Nephron progenitor cell (in vitro differentiated cells): ENCODE measurements around the gene NKTR.

Experiments
- DNase-seq: peaks from one replicate; pipeline ENCODE4 v3.0.0; 2021
- H3K27ac Mint-ChIP-seq: 2 replicates; pipeline ENCODE4 v1.8.0; 2021; ENCODE audit warnings: mild to moderate bottlenecking, moderate library complexity, mixed read lengths
- H3K27me3 Mint-ChIP-seq: 2 replicates; pipeline ENCODE4 v1.8.0; 2021; ENCODE audit warnings: mild to moderate bottlenecking, low read depth, mixed read lengths; ENCODE audit not compliant: poor library complexity
- H3K36me3 Mint-ChIP-seq: 2 replicates; pipeline ENCODE4 v1.8.0; 2021; ENCODE audit warnings: low read depth, mixed read lengths
- H3K4me1 Mint-ChIP-seq: 2 replicates; pipeline ENCODE4 v1.8.0; 2021; ENCODE audit warnings: mixed read lengths
- H3K4me3 Mint-ChIP-seq: 2 replicates; pipeline ENCODE4 v1.8.0; 2021; ENCODE audit warnings: mild to moderate bottlenecking, moderate library complexity, mixed read lengths
- H3K9me3 Mint-ChIP-seq: 2 replicates; pipeline ENCODE4 v1.8.0; 2021; ENCODE audit warnings: mild to moderate bottlenecking, moderate library complexity, mixed read lengths
- TF ChIP-seq, protein P1 (sequence below): fragments of 200-600 bp; sonication (generic); IDR thresholded peaks from 2 replicates; pipeline ENCODE4 v1.5.0; 2021; ENCODE audit warnings: antibody characterized with exemption

The NKTR gene

DNA sequence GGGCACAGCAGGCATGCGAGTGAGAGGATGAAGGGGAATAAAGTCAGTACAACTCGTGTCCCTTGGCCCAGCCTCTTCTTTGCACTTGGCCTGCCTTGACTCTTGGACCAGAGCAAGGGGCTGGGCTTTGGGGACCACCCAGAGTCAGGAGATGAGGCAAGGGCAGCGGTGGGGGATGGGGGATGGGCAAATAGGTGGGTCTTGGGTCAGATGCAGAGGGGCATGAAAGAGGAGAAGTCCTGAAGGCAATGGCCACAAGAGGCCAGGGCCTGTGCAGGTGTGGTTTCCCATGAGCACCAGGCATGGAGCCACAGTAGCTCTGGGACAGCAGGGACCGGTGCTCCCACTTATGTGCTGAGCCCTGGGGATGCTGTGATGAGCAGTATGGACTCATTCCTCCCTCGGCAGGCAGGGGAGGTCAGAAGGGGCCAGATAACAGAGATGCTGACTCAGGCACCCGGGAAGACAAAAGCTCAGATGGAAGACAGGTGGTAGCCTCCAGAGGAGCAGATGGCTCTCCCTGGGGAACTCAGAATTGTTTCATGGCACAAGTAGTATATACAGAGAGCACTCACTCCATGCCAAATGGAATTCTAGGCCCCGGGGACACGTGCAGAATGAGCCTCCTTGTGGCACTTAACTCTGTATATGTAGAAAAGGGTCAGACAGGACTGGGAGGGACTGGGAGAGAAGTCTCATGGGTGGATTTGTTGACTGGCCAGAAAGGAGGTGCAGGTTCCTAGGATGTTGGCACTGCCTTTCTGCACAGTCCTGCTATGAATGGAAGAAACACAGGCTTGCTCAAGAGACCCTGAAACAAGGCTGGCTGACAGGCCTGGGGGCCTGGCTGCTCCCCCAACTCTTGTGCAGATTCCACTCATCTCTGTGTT, 67.3 kb downstream of the NKTR start:
- peaks cover 15% of the 10 kb centered on the region for H3K4me1 Mint-ChIP-seq
- no peaks in the 10 kb centered on the region for H3K36me3 Mint-ChIP-seq
- no peak overlapping the region for H3K4me3 Mint-ChIP-seq
- H3K27me3 Mint-ChIP-seq, result no peaks in the 10 kb centered on the region
- DNase-seq, result no peak
- no peak overlapping the region for H3K27ac Mint-ChIP-seq
- peaks cover 8% of the 10 kb centered on the region for H3K9me3 Mint-ChIP-seq
- TF ChIP-seq, protein P1, sequence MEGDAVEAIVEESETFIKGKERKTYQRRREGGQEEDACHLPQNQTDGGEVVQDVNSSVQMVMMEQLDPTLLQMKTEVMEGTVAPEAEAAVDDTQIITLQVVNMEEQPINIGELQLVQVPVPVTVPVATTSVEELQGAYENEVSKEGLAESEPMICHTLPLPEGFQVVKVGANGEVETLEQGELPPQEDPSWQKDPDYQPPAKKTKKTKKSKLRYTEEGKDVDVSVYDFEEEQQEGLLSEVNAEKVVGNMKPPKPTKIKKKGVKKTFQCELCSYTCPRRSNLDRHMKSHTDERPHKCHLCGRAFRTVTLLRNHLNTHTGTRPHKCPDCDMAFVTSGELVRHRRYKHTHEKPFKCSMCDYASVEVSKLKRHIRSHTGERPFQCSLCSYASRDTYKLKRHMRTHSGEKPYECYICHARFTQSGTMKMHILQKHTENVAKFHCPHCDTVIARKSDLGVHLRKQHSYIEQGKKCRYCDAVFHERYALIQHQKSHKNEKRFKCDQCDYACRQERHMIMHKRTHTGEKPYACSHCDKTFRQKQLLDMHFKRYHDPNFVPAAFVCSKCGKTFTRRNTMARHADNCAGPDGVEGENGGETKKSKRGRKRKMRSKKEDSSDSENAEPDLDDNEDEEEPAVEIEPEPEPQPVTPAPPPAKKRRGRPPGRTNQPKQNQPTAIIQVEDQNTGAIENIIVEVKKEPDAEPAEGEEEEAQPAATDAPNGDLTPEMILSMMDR, result no peak

DNA sequence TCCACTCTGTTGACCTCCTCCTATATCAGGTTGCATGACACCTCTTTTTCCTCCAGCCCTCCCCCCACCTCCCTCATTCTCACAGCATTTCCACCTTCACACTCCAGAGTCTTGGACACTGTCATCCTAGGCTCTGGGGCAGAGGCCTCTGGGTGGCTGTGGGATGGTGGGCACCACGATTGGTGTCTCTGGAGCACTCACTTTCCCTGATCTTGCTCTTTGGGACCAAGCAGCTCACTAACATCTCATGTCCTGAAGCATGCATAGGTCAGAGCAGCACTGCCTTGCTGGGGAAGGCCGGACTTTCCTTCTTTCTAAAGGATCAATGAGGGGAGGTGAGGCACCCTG, 67.9 kb downstream of the NKTR start:
- Mint-ChIP-seq H3K27ac (no peak overlapping the region), H3K27me3 (no peaks in the 10 kb centered on the region), H3K36me3 (no peaks in the 10 kb centered on the region), H3K4me1 (peaks cover 15% of the 10 kb centered on the region), H3K9me3 (peaks cover 8% of the 10 kb centered on the region), H3K4me3 (no peak overlapping the region)
- no peak for DNase-seq
- TF ChIP-seq, protein P1, result no peak

DNA sequence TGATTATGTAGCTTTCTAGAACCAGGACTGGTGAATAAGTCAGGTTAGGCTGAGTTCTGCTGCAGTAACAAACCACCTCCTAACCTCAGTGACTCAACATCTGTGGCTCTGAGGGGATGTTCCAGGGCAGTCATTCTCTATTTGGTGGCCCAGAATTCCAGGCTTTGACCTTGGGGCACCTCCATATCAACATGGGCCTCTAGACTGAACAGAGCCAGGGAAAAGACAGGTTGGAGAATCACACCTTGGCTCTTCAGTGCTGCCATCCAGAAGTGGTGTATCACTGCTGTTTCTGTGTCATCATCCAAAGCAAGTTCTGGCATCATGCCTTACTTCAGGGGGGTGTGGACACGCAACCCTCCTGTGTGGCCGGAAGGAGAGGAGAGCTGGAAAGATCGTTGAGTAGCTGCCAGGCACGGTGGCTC, 68.3 kb downstream of the NKTR start:
- Mint-ChIP-seq H3K27ac (no peak overlapping the region), H3K9me3 (peaks cover 8% of the 10 kb centered on the region), H3K4me3 (no peak overlapping the region), H3K36me3 (no peaks in the 10 kb centered on the region), H3K27me3 (no peaks in the 10 kb centered on the region), H3K4me1 (peaks cover 15% of the 10 kb centered on the region)
- TF ChIP-seq, protein P1, result no peak
- no peak for DNase-seq

DNA sequence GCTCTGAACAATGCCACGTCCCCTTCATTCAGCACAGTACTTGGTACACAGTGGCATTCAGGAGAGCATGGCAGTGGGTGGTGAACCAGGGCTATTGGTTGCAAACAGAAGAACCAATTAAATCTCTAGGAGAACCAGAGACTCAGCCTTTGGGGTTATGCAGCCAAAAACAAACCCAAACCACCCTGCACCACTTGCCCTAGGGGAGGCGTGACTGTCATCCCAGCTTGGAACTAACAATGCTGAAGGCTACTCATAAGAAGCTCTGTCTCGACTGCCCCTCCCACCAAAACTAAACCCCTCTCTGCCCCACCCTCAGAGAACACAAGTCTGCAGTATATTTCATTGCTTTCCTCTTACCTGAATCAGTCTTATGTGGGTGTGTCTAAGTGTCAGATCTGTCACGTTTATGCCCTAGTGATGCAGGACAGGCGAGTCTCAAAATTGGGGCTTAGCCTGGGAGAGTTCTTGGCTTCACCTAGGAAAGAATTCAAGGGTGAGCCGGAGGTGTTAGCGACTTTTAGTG, 69.6 kb downstream of the NKTR start:
- Mint-ChIP-seq H3K27ac (no peak overlapping the region), H3K4me1 (peaks cover 15% of the 10 kb centered on the region), H3K36me3 (no peaks in the 10 kb centered on the region), H3K9me3 (peaks cover 8% of the 10 kb centered on the region), H3K4me3 (no peak overlapping the region), H3K27me3 (no peaks in the 10 kb centered on the region)
- TF ChIP-seq, protein P1, result no peak
- DNase-seq, result no peak

DNA sequence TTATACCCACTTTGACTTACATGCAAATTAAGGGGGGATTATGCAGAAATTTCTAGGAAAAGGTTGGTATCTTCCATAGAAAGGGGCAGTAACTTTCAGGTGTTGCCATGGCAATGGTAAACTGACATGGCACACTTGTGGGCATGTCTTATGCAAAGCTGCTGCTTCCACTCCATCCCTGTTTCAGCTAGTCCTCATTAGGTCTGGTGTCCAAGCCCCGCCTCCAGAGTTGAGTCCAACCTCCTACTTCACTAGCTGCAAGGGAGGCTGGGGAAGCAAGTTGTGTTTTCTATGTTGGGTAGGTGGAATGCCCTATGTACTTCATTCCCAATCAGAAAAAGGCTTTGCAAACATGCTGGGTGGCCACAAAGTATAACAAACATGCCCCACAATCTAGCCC, 70.2 kb downstream of the NKTR start:
- Mint-ChIP-seq H3K27ac (no peak overlapping the region), H3K4me1 (peaks cover 15% of the 10 kb centered on the region), H3K36me3 (no peaks in the 10 kb centered on the region), H3K27me3 (no peaks in the 10 kb centered on the region), H3K4me3 (no peak overlapping the region), H3K9me3 (peaks cover 8% of the 10 kb centered on the region)
- no peak for DNase-seq
- TF ChIP-seq, protein P1, result no peak

DNA sequence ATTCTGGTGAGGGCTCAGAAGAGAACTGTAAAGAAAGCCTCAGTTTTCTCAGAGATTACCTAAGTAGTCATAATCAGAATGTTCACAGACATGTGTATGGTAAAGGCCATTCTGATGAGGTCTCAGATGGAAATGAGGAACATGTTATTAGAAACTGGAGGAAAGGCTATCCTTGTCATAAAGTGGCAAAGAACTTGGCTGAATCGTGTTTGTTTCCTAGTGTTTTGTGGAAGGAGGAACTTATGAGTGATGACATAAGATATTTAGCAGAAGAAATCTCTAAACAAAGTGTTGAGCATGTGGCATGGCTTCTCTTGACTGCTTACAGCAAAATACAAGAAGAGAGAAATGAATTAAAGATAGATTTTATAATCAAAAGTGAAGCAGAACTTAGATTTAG, 72.0 kb downstream of the NKTR start:
- DNase-seq, result no peak
- Mint-ChIP-seq H3K27me3 (peaks cover 3% of the 10 kb centered on the region), H3K36me3 (no peaks in the 10 kb centered on the region), H3K9me3 (peaks cover 26% of the 10 kb centered on the region), H3K4me1 (peaks cover 11% of the 10 kb centered on the region), H3K4me3 (no peak overlapping the region), H3K27ac (no peak overlapping the region)
- TF ChIP-seq, protein P1, result no peak
